Vagina (tissue), 2 donors: ENCODE data around the gene CHIT1. TPM values are rescaled to one million over a fixed set of nuclear protein-coding genes. Genes with fewer than 3 reads are reported as not detected.

Experiments used
- DNase-seq, 2 donors: peaks; one replicate each; pipeline ENCODE4 v3.0.0-alpha.2; 2017; ENCODE audit errors: extremely low spot score in 2 of 2
- H3K27ac ChIP-seq: fragments of 200-600 bp; sonication (generic); one replicate; pipeline ENCODE4 v1.5.1; 2019
- H3K27me3 ChIP-seq: fragments of 200-600 bp; sonication (generic); one replicate; pipeline ENCODE4 v1.5.1; 2019
- H3K36me3 ChIP-seq, 2 donors: fragments of 200-600 bp; sonication (generic); one replicate each; pipeline ENCODE4 v1.5.1; 2017 to 2019
- H3K4me1 ChIP-seq: fragments of 200-600 bp; sonication (generic); one replicate; pipeline ENCODE4 v1.5.1; 2019
- H3K4me3 ChIP-seq, 2 donors: fragments of 200-600 bp; sonication (generic); 1 replicate in 1 of 2; 2 replicates in 1 of 2; pipeline ENCODE4 v1.5.1; 2016 to 2019
- H3K9me3 ChIP-seq: fragments of 200-600 bp; sonication (generic); one replicate; pipeline ENCODE4 v1.5.1; 2019
- CTCF ChIP-seq, 3 experiments: fragments of 450-650 bp in 2 of 3; fragments of 200-600 bp in 1 of 3; sonication (generic) in 1 of 3; IDR thresholded peaks; one replicate each; pipeline ENCODE4 v1.5.1; 2017 to 2019; ENCODE audit warnings: antibody characterized with exemption in 3 of 3, mild to moderate bottlenecking in 2 of 3, moderate library complexity in 2 of 3
- POLR2A ChIP-seq, 2 donors: fragments of 450-650 bp; IDR thresholded peaks; one replicate each; pipeline ENCODE4 v1.6.1; 2017; ENCODE audit warnings: antibody characterized with exemption in 2 of 2, mild to moderate bottlenecking in 2 of 2, moderate library complexity in 2 of 2
- POLR2AphosphoS5 ChIP-seq, 2 donors: sonication (generic); formaldehyde crosslinking; IDR thresholded peaks; one replicate each; pipeline ENCODE4 v1.9.0; 2017; ENCODE audit warnings: antibody characterized with exemption in 2 of 2, mild to moderate bottlenecking in 2 of 2, low read depth in 1 of 2; ENCODE audit not compliant: insufficient read depth in 1 of 2
- intact Hi-C: fragments of 100-400 bp; cut with DNase I; formaldehyde crosslinking; loops from one replicate; pipeline ENCODE4 v1.15.1; 2023
- total RNA-seq: library from RNA; depleted of rRNA; stranded (reverse); fragments of >200 nt; gene quantifications from one replicate; pipeline ENCODE4 v1.2.3, GENCODE V29; 2016

CHIT1 gene
- total RNA-seq, 1 donor from 2014 or later = not detected

GRCh38 chr1:203178083-203178482 is 51.4 kb downstream of the CHIT1 start:
- Histone ChIP-seq H3K27me3 (no peaks in the 10 kb centered on the region), H3K36me3 (no peaks in the 10 kb centered on the region), H3K27ac (no peak overlapping the region), H3K4me3 (no peak overlapping the region), H3K9me3 (no peaks in the 10 kb centered on the region), H3K4me1 (peaks cover 28% of the 10 kb centered on the region)
- DNase-seq = no peak
- TF ChIP-seq CTCF (IDR thresholded peaks at IDR 0.05) (no peak), POLR2AphosphoS5 (IDR thresholded peaks at IDR 0.05; ENCODE audit: insufficient read depth in 1 of 2, low read depth in 1 of 2) (no peak), POLR2A (IDR thresholded peaks at IDR 0.05) (no peak)
- intact Hi-C loops = no loop called here

- no peak for DNase-seq
Measured at GRCh38 chr1:203177470-203178039, 51.9 kb downstream of the CHIT1 start.

DNA sequence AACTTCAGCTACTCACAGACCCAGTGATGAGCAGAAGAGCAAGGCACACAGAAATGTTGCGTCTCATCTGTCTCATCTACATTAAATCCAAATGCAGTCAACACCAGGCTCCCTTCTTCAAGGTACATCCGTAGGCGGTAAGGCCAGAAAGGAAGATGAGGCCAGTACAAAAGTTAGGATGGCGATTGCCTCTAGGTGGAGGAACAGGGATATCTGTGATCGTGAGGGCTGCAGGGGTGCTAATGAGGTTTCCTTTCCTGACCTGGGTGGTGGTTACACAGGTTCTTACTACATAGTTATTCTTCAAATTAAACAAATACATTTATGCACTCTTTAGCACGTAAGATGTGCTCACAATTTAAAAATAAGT is 52.5 kb downstream of the CHIT1 start:
- no peaks in the 10 kb centered on the region for H3K9me3 ChIP-seq
- intact Hi-C loops = no loop called here
- H3K27ac ChIP-seq = no peak overlapping the region
- no peak for DNase-seq
- H3K4me1 ChIP-seq = peaks cover 28% of the 10 kb centered on the region
- H3K4me3 ChIP-seq = no peak overlapping the region
- no peaks in the 10 kb centered on the region for H3K36me3 ChIP-seq
- no peaks in the 10 kb centered on the region for H3K27me3 ChIP-seq
- TF ChIP-seq CTCF (IDR thresholded peaks at IDR 0.05) (no peak), POLR2AphosphoS5 (IDR thresholded peaks at IDR 0.05; ENCODE audit: insufficient read depth in 1 of 2, low read depth in 1 of 2) (no peak), POLR2A (IDR thresholded peaks at IDR 0.05) (no peak)

More at GRCh38 chr1:203177470-203178039, 51.9 kb downstream of the CHIT1 start:
- peak in 1 of 2 donors; percentile 26 for TF ChIP-seq POLR2AphosphoS5 (IDR thresholded peaks at IDR 0.05; ENCODE audit: insufficient read depth in 1 of 2, low read depth in 1 of 2)
- no peak for TF ChIP-seq POLR2A (IDR thresholded peaks at IDR 0.05)
- TF ChIP-seq CTCF (IDR thresholded peaks at IDR 0.05) = no peak
- Histone ChIP-seq H3K27me3 (no peaks in the 10 kb centered on the region), H3K27ac (no peak overlapping the region), H3K4me3 (no peak overlapping the region), H3K4me1 (peaks cover 28% of the 10 kb centered on the region), H3K36me3 (no peaks in the 10 kb centered on the region), H3K9me3 (no peaks in the 10 kb centered on the region)
- intact Hi-C loops = no loop called here

GRCh38 chr1:203176273-203177035 is 53.0 kb downstream of the CHIT1 start:
- DNase-seq = no peak

More at GRCh38 chr1:203176273-203177035, 53.0 kb downstream of the CHIT1 start:
- TF ChIP-seq POLR2A (IDR thresholded peaks at IDR 0.05) (no peak), CTCF (IDR thresholded peaks at IDR 0.05) (no peak), POLR2AphosphoS5 (IDR thresholded peaks at IDR 0.05; ENCODE audit: insufficient read depth in 1 of 2, low read depth in 1 of 2) (no peak)
- no peaks in the 10 kb centered on the region for H3K9me3 ChIP-seq
- H3K36me3 ChIP-seq = no peaks in the 10 kb centered on the region
- no peak overlapping the region for H3K27ac ChIP-seq
- intact Hi-C loops = no loop called here
- no peak overlapping the region for H3K4me3 ChIP-seq
- no peaks in the 10 kb centered on the region for H3K27me3 ChIP-seq
- H3K4me1 ChIP-seq = peaks cover 28% of the 10 kb centered on the region
